Upper lobe of left lung (tissue), 4 donors: ENCODE measurements around the gene SPR.

Source experiments
- EP300 ChIP-seq, 4 donors: sonication (generic); formaldehyde crosslinking; IDR thresholded peaks; one replicate each; pipeline ENCODE4 v1.5.1; 2017; ENCODE audit warnings: antibody characterized with exemption in 4 of 4, control low read depth in 2 of 4
- POLR2A ChIP-seq, 4 donors: fragments of 450-650 bp; IDR thresholded peaks; one replicate each; pipeline ENCODE4 v1.5.1; 2016 to 2017; ENCODE audit warnings: antibody characterized with exemption in 4 of 4, mild to moderate bottlenecking in 2 of 4

DNA sequence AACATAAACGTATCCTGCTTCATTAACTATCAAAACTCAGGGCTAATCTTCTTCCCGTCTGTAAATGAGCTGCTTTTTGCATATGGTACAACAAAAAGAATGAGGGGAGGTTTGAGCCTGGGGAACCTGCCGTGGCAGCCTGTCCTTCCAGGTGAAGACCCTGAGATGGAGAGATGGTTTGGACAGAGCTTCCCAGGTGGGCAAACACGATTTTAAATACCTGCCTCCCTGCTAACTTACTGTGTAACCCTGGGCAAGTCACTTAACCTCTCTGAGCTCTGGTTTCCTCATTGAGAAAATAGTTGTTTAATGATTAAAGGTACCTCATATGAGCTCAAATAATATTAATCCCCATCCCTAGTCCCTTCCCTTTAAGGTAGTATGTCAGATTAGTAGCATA, 39.2 kb downstream of the SPR start:
- TF ChIP-seq POLR2A (IDR thresholded peaks at IDR 0.05) (no peak), EP300 (IDR thresholded peaks at IDR 0.05) (no peak)
